KMS-11 (cell line): ENCODE data around the gene BRF1.

Source experiments
- H2AFZ ChIP-seq: fragments of 200-600 bp; sonication (generic); 2 replicates; pipeline ENCODE4 v1.6.1; 2016; ENCODE audit warnings: antibody characterized with exemption, mixed run types, low read depth
- H3K27ac ChIP-seq: fragments of 200-600 bp; sonication (generic); 2 replicates; pipeline ENCODE4 v1.6.1; 2016; ENCODE audit warnings: mild to moderate bottlenecking, mixed run types
- H3K27me3 ChIP-seq: fragments of 200-600 bp; sonication (generic); 2 replicates; pipeline ENCODE4 v1.6.1; 2017; ENCODE audit warnings: mild to moderate bottlenecking, low read depth, mixed run types, moderate library complexity; ENCODE audit not compliant: insufficient read depth
- H3K36me3 ChIP-seq: fragments of 200-600 bp; sonication (generic); 2 replicates; pipeline ENCODE4 v1.6.1; 2017; ENCODE audit warnings: mild to moderate bottlenecking, mixed run types; ENCODE audit not compliant: insufficient read depth
- H3K4me1 ChIP-seq: fragments of 200-600 bp; sonication (generic); 2 replicates; pipeline ENCODE4 v1.6.1; 2016; ENCODE audit warnings: mild to moderate bottlenecking, low read depth, mixed run types; ENCODE audit not compliant: poor library complexity, severe bottlenecking
- H3K4me2 ChIP-seq: fragments of 200-600 bp; sonication (generic); 2 replicates; pipeline ENCODE4 v1.7.0; 2016; ENCODE audit warnings: mild to moderate bottlenecking, mixed run types
- H3K4me3 ChIP-seq: fragments of 200-600 bp; sonication (generic); IDR thresholded peaks from 2 replicates; pipeline ENCODE4 v1.6.1; 2017; ENCODE audit warnings: low read depth, low read length, mixed read lengths; ENCODE audit not compliant: insufficient read depth
- H3K79me2 ChIP-seq: fragments of 200-600 bp; sonication (generic); 2 replicates; pipeline ENCODE4 v1.6.1; 2016; ENCODE audit warnings: low read depth, mixed run types; ENCODE audit not compliant: insufficient read depth
- H3K9ac ChIP-seq: fragments of 200-600 bp; sonication (generic); 2 replicates; pipeline ENCODE4 v1.6.1; 2016; ENCODE audit warnings: mild to moderate bottlenecking, mixed run types
- H4K20me1 ChIP-seq: fragments of 200-600 bp; sonication (generic); 2 replicates; pipeline ENCODE4 v1.6.1; 2016; ENCODE audit warnings: mild to moderate bottlenecking, mixed run types; ENCODE audit not compliant: insufficient read depth
- CTCF ChIP-seq: fragments of 200-600 bp; sonication (generic); conservative IDR thresholded peaks from 2 replicates; pipeline ENCODE4 v1.6.1; 2017; ENCODE audit warnings: low read depth, mild to moderate bottlenecking, antibody characterized with exemption, low read length, moderate library complexity, mixed read lengths

The BRF1 gene

DNA sequence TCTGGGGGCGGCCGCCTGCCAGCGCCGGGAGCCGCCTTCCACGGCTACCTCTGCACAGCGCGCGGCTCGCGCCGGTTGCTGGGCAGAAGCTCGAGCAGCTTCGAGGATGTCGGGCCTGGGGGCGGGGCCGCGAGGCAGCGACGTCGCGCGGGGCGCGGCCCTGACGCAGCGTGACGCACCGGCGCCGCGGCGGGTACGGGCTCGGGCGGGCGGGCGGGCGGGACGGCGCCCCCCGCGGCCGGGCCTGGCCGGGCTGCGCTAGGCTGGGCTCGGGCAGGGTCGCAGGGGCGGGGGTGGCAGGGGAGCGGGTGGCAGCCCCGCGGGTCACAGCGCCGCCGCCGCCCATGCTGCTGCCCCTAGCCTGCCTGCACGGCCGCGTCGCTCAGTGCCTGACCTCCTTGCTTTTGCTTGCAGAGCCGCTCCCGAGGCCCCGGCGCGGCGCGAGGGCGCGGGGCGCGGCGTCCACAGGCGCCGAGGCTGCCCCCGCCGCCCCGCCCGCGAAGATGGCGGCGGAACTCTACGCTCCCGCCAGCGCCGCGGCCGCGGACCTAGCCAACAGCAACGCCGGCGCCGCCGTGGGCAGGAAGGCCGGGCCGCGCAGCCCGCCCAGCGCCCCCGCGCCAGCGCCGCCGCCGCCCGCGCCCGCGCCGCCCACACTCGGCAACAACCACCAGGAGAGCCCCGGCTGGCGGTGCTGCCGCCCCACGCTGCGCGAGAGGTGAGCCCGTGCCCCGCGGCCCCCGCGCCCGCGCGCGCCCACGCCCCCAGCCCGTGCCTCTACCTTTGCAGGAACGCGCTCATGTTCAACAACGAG, 52.2 kb downstream of the BRF1 start, which contains the start of gene BTBD6:
Gene BTBD6, plus strand, starts transcription at position 166 of the 814 bp plus-strand sequence. Its CDS starts 179 bp downstream, at position 345.
- H2AFZ ChIP-seq = peak within 1 kb of the TSS; percentile 61
- TF ChIP-seq CTCF = no peak

DNA sequence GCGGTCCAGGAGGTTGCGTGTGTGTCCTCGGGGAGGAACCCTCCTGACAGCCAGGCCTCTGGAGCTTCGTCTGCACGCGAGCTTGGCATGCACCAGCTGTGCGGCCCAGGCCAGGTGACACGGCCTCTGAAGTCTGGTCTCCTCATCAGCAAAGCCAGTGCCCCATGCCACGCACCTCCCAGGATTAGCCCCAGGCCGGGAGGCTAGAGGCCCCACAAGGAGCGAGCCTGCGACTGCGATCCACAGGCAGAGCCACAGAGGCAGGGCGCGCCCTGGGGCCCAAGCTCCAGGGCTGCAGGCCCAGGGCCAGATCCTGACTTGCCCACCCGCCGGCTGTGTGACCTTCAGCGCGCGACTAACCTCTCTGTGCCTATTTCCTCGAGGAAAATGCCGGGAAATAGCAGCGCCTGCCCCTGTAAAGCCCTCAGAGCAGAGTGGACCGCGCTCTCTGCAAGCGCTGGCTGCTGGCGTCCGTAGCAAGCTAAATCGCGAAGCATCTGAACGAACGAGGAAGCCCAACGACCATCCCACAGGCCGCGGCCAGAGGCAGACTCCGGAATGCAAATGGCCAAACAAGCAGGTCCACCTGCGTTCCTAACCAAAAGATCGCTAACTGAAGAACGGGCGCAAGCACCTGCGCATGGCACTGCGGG, 53.0 kb downstream of the BRF1 start:
- H4K20me1 ChIP-seq = no peaks in the 10 kb centered on the region
- peak overlapping the region; percentile 61 for H2AFZ ChIP-seq
- H3K36me3 ChIP-seq = no peaks in the 10 kb centered on the region
- H3K27me3 ChIP-seq = no peaks in the 10 kb centered on the region
- no peaks in the 10 kb centered on the region for H3K79me2 ChIP-seq
- no peak overlapping the region for H3K4me3 ChIP-seq
- no peak for TF ChIP-seq CTCF
- H3K4me2 ChIP-seq = peak overlapping the region; percentile 68
- peaks cover 3% of the 10 kb centered on the region for H3K4me1 ChIP-seq
- H3K27ac ChIP-seq = no peak overlapping the region
- H3K9ac ChIP-seq = 0 out of 2 replicates have a peak overlapping the region, but pooled peaks have one; percentile 9

More for the DNA sequence above, 52.2 kb downstream of the BRF1 start, which contains the start of gene BTBD6:
- Histone ChIP-seq H3K27me3 (no peaks in the 10 kb centered on the region), H3K4me1 (peaks cover 3% of the 10 kb centered on the region), H3K36me3 (no peaks in the 10 kb centered on the region), H3K27ac (no peak within 1 kb of the TSS), H3K79me2 (no peaks in the 10 kb centered on the region), H3K4me3 (no peak within 1 kb of the TSS), H4K20me1 (no peaks in the 10 kb centered on the region), H3K9ac (0 out of 2 replicates have a peak within 1 kb of the TSS, but pooled peaks have one; percentile 9), H3K4me2 (peak within 1 kb of the TSS; percentile 68)

DNA sequence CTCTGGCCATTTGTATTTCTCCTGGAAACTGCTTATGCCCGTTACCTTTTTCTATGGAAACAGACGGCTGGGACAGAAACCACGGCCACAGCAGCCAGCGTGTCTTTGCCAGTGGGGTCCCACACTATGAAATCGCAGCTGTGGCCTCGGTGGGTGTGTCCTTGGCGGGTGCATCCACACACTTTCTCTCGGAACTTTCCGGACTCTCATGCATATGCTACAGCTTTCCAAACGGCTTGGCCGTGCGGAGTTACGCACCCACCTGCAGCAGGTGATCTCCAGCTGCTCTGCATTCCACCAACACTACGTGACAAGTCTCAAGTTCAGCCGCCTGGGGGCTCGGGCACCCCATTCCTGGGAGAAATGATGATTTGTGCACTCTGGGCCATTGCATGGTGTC, 53.8 kb downstream of the BRF1 start:
- H3K79me2 ChIP-seq = no peaks in the 10 kb centered on the region
- no peak overlapping the region for H3K4me3 ChIP-seq
- H2AFZ ChIP-seq = no peak overlapping the region
- no peaks in the 10 kb centered on the region for H3K36me3 ChIP-seq
- H3K4me2 ChIP-seq = no peak overlapping the region; the same call in 1 of the 2 replicates
- H4K20me1 ChIP-seq = no peaks in the 10 kb centered on the region
- H3K27me3 ChIP-seq = no peaks in the 10 kb centered on the region
- no peak overlapping the region for H3K27ac ChIP-seq
- H3K9ac ChIP-seq = no peak overlapping the region
- TF ChIP-seq CTCF = no peak
- peaks cover 3% of the 10 kb centered on the region for H3K4me1 ChIP-seq

- no peak overlapping the region for H3K27ac ChIP-seq
- no peaks in the 10 kb centered on the region for H3K4me1 ChIP-seq
- no peak overlapping the region for H2AFZ ChIP-seq
- no peaks in the 10 kb centered on the region for H3K36me3 ChIP-seq
- H3K4me3 ChIP-seq = no peak overlapping the region
- H3K79me2 ChIP-seq = no peaks in the 10 kb centered on the region
- H3K9ac ChIP-seq = no peak overlapping the region
- no peaks in the 10 kb centered on the region for H4K20me1 ChIP-seq
- H3K27me3 ChIP-seq = no peaks in the 10 kb centered on the region
- TF ChIP-seq CTCF = no peak
- no peak overlapping the region for H3K4me2 ChIP-seq
These were observed 56.5 kb downstream of the BRF1 start for GRCh38 chr14:105244334-105244733.
